Measurements from ENCODE around the gene THOC6.
"Not testable (repeated sequence)": the region's sequence is repeated elsewhere in the genome, so short reads cannot be mapped to it uniquely, and the experiment has no call there.

THOC6 gene

GRCh38 chr16:3060339-3061127, 36.7 kb downstream of the THOC6 start:
- peaks cover 3% of the 10 kb centered on the region for H3K9me3 ChIP-seq (ENCODE audit: low read length)
- no peak overlapping the region for H3K4me3 ChIP-seq (ENCODE audit: low read length)
- no peak overlapping the region for H2AFZ ChIP-seq (ENCODE audit: low read depth, low read length)
- peaks cover 7% of the 10 kb centered on the region for H3K4me1 ChIP-seq (ENCODE audit: insufficient read depth, low read length)
- peaks cover 2% of the 10 kb centered on the region for H3K27me3 ChIP-seq (ENCODE audit: insufficient read depth, low read length)
- no peaks in the 10 kb centered on the region for H3K36me3 ChIP-seq (ENCODE audit: insufficient read depth, low read length)

- Histone ChIP-seq H2AFZ (ENCODE audit: low read depth, low read length) (no peak overlapping the region), H3K36me3 (ENCODE audit: insufficient read depth, low read length) (no peaks in the 10 kb centered on the region)
Observed at GRCh38 chr16:3062553-3062952, 38.7 kb downstream of the THOC6 start.

GRCh38 chr16:3063625-3064386, 40.0 kb downstream of the THOC6 start:
- Histone ChIP-seq H3K4me1 (ENCODE audit: insufficient read depth, low read length) (peaks cover 7% of the 10 kb centered on the region), H3K9me3 (ENCODE audit: low read length) (peaks cover 3% of the 10 kb centered on the region), H3K36me3 (ENCODE audit: insufficient read depth, low read length) (no peaks in the 10 kb centered on the region), H3K4me3 (ENCODE audit: low read length) (no peak overlapping the region), H2AFZ (ENCODE audit: low read depth, low read length) (no peak overlapping the region), H3K27me3 (ENCODE audit: insufficient read depth, low read length) (peaks cover 4% of the 10 kb centered on the region)

More at GRCh38 chr16:3062553-3062952, 38.7 kb downstream of the THOC6 start:
- H3K9me3 ChIP-seq (ENCODE audit: low read length), result peaks cover 3% of the 10 kb centered on the region
- H3K4me1 ChIP-seq (ENCODE audit: insufficient read depth, low read length), result peaks cover 7% of the 10 kb centered on the region
- H3K4me3 ChIP-seq (ENCODE audit: low read length), result no peak overlapping the region
- peaks cover 2% of the 10 kb centered on the region for H3K27me3 ChIP-seq (ENCODE audit: insufficient read depth, low read length)

GRCh38 chr16:3065069-3065741, 41.4 kb downstream of the THOC6 start, which contains the start of gene IL32:
IL32 (plus strand) TSS chr16:3065640; CDS start chr16:3065812, 172 bp downstream.
- H3K9me3 ChIP-seq (ENCODE audit: low read length), result peaks cover 3% of the 10 kb centered on the region
- H3K27me3 ChIP-seq (ENCODE audit: insufficient read depth, low read length), result peaks cover 4% of the 10 kb centered on the region
- H2AFZ ChIP-seq (ENCODE audit: low read depth, low read length), result no peak within 1 kb of the TSS
- H3K36me3 ChIP-seq (ENCODE audit: insufficient read depth, low read length), result no peaks in the 10 kb centered on the region
- H3K4me3 ChIP-seq (ENCODE audit: low read length), result no peak within 1 kb of the TSS
- H3K4me1 ChIP-seq (ENCODE audit: insufficient read depth, low read length), result no peaks in the 10 kb centered on the region

GRCh38 chr16:3065742-3066439, 42.1 kb downstream of the THOC6 start:
- Histone ChIP-seq H2AFZ (ENCODE audit: low read depth, low read length) (no peak overlapping the region), H3K9me3 (ENCODE audit: low read length) (peaks cover 3% of the 10 kb centered on the region), H3K4me3 (ENCODE audit: low read length) (no peak overlapping the region), H3K36me3 (ENCODE audit: insufficient read depth, low read length) (no peaks in the 10 kb centered on the region), H3K4me1 (ENCODE audit: insufficient read depth, low read length) (no peaks in the 10 kb centered on the region), H3K27me3 (ENCODE audit: insufficient read depth, low read length) (peaks cover 6% of the 10 kb centered on the region)

GRCh38 chr16:3066440-3066748, 42.6 kb downstream of the THOC6 start:
- H3K27me3 ChIP-seq (ENCODE audit: insufficient read depth, low read length), result peaks cover 6% of the 10 kb centered on the region
- H3K36me3 ChIP-seq (ENCODE audit: insufficient read depth, low read length), result no peaks in the 10 kb centered on the region
- no peak overlapping the region for H3K4me3 ChIP-seq (ENCODE audit: low read length)
- H3K4me1 ChIP-seq (ENCODE audit: insufficient read depth, low read length), result no peaks in the 10 kb centered on the region
- H2AFZ ChIP-seq (ENCODE audit: low read depth, low read length), result no peak overlapping the region
- H3K9me3 ChIP-seq (ENCODE audit: low read length), result peaks cover 3% of the 10 kb centered on the region

GRCh38 chr16:3068487-3068886, 44.7 kb downstream of the THOC6 start:
- Histone ChIP-seq H3K4me3 (ENCODE audit: low read length) (no peak overlapping the region), H3K27me3 (ENCODE audit: insufficient read depth, low read length) (peaks cover 6% of the 10 kb centered on the region), H2AFZ (ENCODE audit: low read depth, low read length) (no peak overlapping the region), H3K4me1 (ENCODE audit: insufficient read depth, low read length) (no peaks in the 10 kb centered on the region), H3K36me3 (ENCODE audit: insufficient read depth, low read length) (no peaks in the 10 kb centered on the region), H3K9me3 (ENCODE audit: low read length) (peaks cover 3% of the 10 kb centered on the region)

- not testable (repeated sequence) for H3K4me3 ChIP-seq (ENCODE audit: low read length)
Observed at GRCh38 chr16:3069146-3069545, 45.3 kb downstream of the THOC6 start.

GRCh38 chr16:3070608-3071111, 46.8 kb downstream of the THOC6 start:
- no peaks in the 10 kb centered on the region for H3K36me3 ChIP-seq (ENCODE audit: insufficient read depth, low read length)
- H3K9me3 ChIP-seq (ENCODE audit: low read length), result no peaks in the 10 kb centered on the region
- no peak overlapping the region for H2AFZ ChIP-seq (ENCODE audit: low read depth, low read length)
- peaks cover 7% of the 10 kb centered on the region for H3K27me3 ChIP-seq (ENCODE audit: insufficient read depth, low read length)
- no peaks in the 10 kb centered on the region for H3K4me1 ChIP-seq (ENCODE audit: insufficient read depth, low read length)
- H3K4me3 ChIP-seq (ENCODE audit: low read length), result no peak overlapping the region

More at GRCh38 chr16:3069146-3069545, 45.3 kb downstream of the THOC6 start:
- H3K36me3 ChIP-seq (ENCODE audit: insufficient read depth, low read length); H3K9me3 ChIP-seq (ENCODE audit: low read length); H3K4me1 ChIP-seq (ENCODE audit: insufficient read depth, low read length); H2AFZ ChIP-seq (ENCODE audit: low read depth, low read length); H3K27me3 ChIP-seq (ENCODE audit: insufficient read depth, low read length): not testable (repeated sequence)

GRCh38 chr16:3071655-3072054, 47.8 kb downstream of the THOC6 start:
- peaks cover 12% of the 10 kb centered on the region for H3K27me3 ChIP-seq (ENCODE audit: insufficient read depth, low read length)
- H3K9me3 ChIP-seq (ENCODE audit: low read length), result no peaks in the 10 kb centered on the region
- no peak overlapping the region for H2AFZ ChIP-seq (ENCODE audit: low read depth, low read length)
- no peak overlapping the region for H3K4me3 ChIP-seq (ENCODE audit: low read length)
- no peaks in the 10 kb centered on the region for H3K4me1 ChIP-seq (ENCODE audit: insufficient read depth, low read length)
- H3K36me3 ChIP-seq (ENCODE audit: insufficient read depth, low read length), result no peaks in the 10 kb centered on the region

GRCh38 chr16:3072148-3072547, 48.3 kb downstream of the THOC6 start:
- peaks cover 13% of the 10 kb centered on the region for H3K27me3 ChIP-seq (ENCODE audit: insufficient read depth, low read length)
- H3K4me1 ChIP-seq (ENCODE audit: insufficient read depth, low read length); H3K36me3 ChIP-seq (ENCODE audit: insufficient read depth, low read length); H3K4me3 ChIP-seq (ENCODE audit: low read length); H2AFZ ChIP-seq (ENCODE audit: low read depth, low read length); H3K9me3 ChIP-seq (ENCODE audit: low read length): not testable (repeated sequence)

GRCh38 chr16:3072576-3073263, 48.9 kb downstream of the THOC6 start:
- H3K4me3 ChIP-seq (ENCODE audit: low read length); H2AFZ ChIP-seq (ENCODE audit: low read depth, low read length); H3K9me3 ChIP-seq (ENCODE audit: low read length); H3K4me1 ChIP-seq (ENCODE audit: insufficient read depth, low read length); H3K36me3 ChIP-seq (ENCODE audit: insufficient read depth, low read length): not testable (repeated sequence)
- peaks cover 15% of the 10 kb centered on the region for H3K27me3 ChIP-seq (ENCODE audit: insufficient read depth, low read length)
